Mesenchymal stem cell (in vitro differentiated cells and primary cell): Measurements from ENCODE around the gene IQUB.
"Not testable (repeated sequence)": the region's sequence is repeated elsewhere in the genome, so short reads cannot be mapped to it uniquely, and the experiment has no call there.

Experiments
- DNase-seq: peaks from one replicate; pipeline ENCODE4 v3.0.0-alpha.2; 2013
- H2AFZ ChIP-seq: one replicate; pipeline ENCODE4 v1.6.1; 2013; ENCODE audit warnings: low read depth, mild to moderate bottlenecking, control low read depth, inconsistent platforms, low read length, moderate library complexity
- H2AK5ac ChIP-seq: 2 replicates; pipeline ENCODE4 v1.6.1; 2013; ENCODE audit warnings: low read length, moderate library complexity, mild to moderate bottlenecking, inconsistent platforms; ENCODE audit not compliant: severe bottlenecking
- H2BK120ac ChIP-seq: one replicate; pipeline ENCODE4 v1.6.1; 2013; ENCODE audit warnings: low read depth, mild to moderate bottlenecking, inconsistent platforms, low read length, moderate library complexity
- H2BK12ac ChIP-seq, 2 experiments: one replicate each; pipeline ENCODE4 v1.6.1; 2013; ENCODE audit warnings: inconsistent platforms in 2 of 2, low read length in 2 of 2, mild to moderate bottlenecking in 2 of 2, moderate library complexity in 2 of 2, control low read depth in 1 of 2
- H2BK15ac ChIP-seq: one replicate; pipeline ENCODE4 v1.6.1; 2013; ENCODE audit warnings: mild to moderate bottlenecking, low read depth, inconsistent platforms; ENCODE audit not compliant: poor library complexity, severe bottlenecking
- H2BK5ac ChIP-seq: 2 replicates; pipeline ENCODE4 v1.6.1; 2013; ENCODE audit warnings: low read depth, mild to moderate bottlenecking, low read length, control low read depth, inconsistent platforms; ENCODE audit not compliant: poor library complexity, severe bottlenecking
- H3K14ac ChIP-seq, 2 experiments: one replicate each; pipeline ENCODE4 v1.6.1; 2013; ENCODE audit warnings: inconsistent platforms in 2 of 2, low read length in 2 of 2, control low read depth in 1 of 2, mild to moderate bottlenecking in 1 of 2, moderate library complexity in 1 of 2
- H3K18ac ChIP-seq, 2 experiments: one replicate each; pipeline ENCODE4 v1.6.1; 2013; ENCODE audit warnings: inconsistent platforms in 2 of 2, low read length in 2 of 2, control low read depth in 1 of 2, low read depth in 1 of 2, mild to moderate bottlenecking in 1 of 2
- H3K23ac ChIP-seq, 2 experiments: one replicate each; pipeline ENCODE4 v1.6.1; 2013; ENCODE audit warnings: inconsistent platforms in 2 of 2, low read length in 2 of 2, mild to moderate bottlenecking in 2 of 2, moderate library complexity in 2 of 2, control low read depth in 1 of 2
- H3K27ac ChIP-seq: 2 replicates; pipeline ENCODE4 v1.5.1; 2013; ENCODE audit warnings: mild to moderate bottlenecking, moderate library complexity, low read length, control low read depth, inconsistent platforms; ENCODE audit not compliant: poor library complexity, severe bottlenecking
- H3K27me3 ChIP-seq, 2 experiments: 2 replicates each; pipeline versions ENCODE4 v1.6.1 to v1.7.0; 2013; ENCODE audit warnings: low read length in 2 of 2, mild to moderate bottlenecking in 2 of 2, moderate library complexity in 2 of 2, control low read depth in 1 of 2, inconsistent platforms in 1 of 2; ENCODE audit not compliant: control insufficient read depth in 1 of 2, insufficient read depth in 1 of 2
- H3K36me3 ChIP-seq, 2 experiments: 2 replicates each; pipeline versions ENCODE4 v1.6.1 to v1.7.0; 2013; ENCODE audit warnings: low read length in 2 of 2, control low read depth in 1 of 2, inconsistent platforms in 1 of 2, low read depth in 1 of 2, mild to moderate bottlenecking in 1 of 2; ENCODE audit not compliant: insufficient read depth in 2 of 2, control insufficient read depth in 1 of 2
- H3K4ac ChIP-seq, 2 experiments: one replicate each; pipeline ENCODE4 v1.6.1; 2013; ENCODE audit warnings: inconsistent platforms in 2 of 2, low read length in 2 of 2, mild to moderate bottlenecking in 2 of 2, moderate library complexity in 2 of 2, control low read depth in 1 of 2, low read depth in 1 of 2
- H3K4me1 ChIP-seq: 2 replicates; pipeline ENCODE4 v1.6.1; 2013; ENCODE audit warnings: low read depth, low read length, control low read depth; ENCODE audit not compliant: control insufficient read depth, insufficient read depth
- H3K4me2 ChIP-seq: 2 replicates; pipeline ENCODE4 v1.6.1; 2013; ENCODE audit warnings: low read length, mild to moderate bottlenecking, inconsistent platforms; ENCODE audit not compliant: poor library complexity, severe bottlenecking
- H3K4me3 ChIP-seq, 2 experiments: 2 replicates each; pipeline versions ENCODE4 v1.5.1 to v1.7.0; 2013; ENCODE audit warnings: low read length in 2 of 2, mild to moderate bottlenecking in 2 of 2, control low read depth in 1 of 2, low read depth in 1 of 2; ENCODE audit not compliant: insufficient read depth in 1 of 2
- H3K79me1 ChIP-seq: replicated peaks from 2 replicates; pipeline ENCODE4 v1.6.1; 2013; ENCODE audit warnings: mild to moderate bottlenecking, control low read depth, low read length, inconsistent platforms; ENCODE audit not compliant: poor library complexity, severe bottlenecking
- H3K9ac ChIP-seq: 2 replicates; pipeline ENCODE4 v1.7.0; 2013; ENCODE audit warnings: mild to moderate bottlenecking, low read length, moderate library complexity
- H3K9me3 ChIP-seq: 2 replicates; pipeline ENCODE4 v1.7.0; 2013; ENCODE audit warnings: mild to moderate bottlenecking, low read length; ENCODE audit not compliant: control insufficient read depth
- H4K8ac ChIP-seq: one replicate; pipeline ENCODE4 v1.6.1; 2013; ENCODE audit warnings: inconsistent platforms, mild to moderate bottlenecking, low read length, moderate library complexity
- H4K91ac ChIP-seq: one replicate; pipeline ENCODE4 v1.6.1; 2013; ENCODE audit warnings: mild to moderate bottlenecking, low read length, inconsistent platforms
- WGBS: methylation state at CpG from one replicate; pipeline ENCODE4 v1.1.7; 2013; ENCODE audit warnings: mixed read lengths; 5-methylcytosine and 5-hydroxymethylcytosine counted together

The IQUB gene

DNA sequence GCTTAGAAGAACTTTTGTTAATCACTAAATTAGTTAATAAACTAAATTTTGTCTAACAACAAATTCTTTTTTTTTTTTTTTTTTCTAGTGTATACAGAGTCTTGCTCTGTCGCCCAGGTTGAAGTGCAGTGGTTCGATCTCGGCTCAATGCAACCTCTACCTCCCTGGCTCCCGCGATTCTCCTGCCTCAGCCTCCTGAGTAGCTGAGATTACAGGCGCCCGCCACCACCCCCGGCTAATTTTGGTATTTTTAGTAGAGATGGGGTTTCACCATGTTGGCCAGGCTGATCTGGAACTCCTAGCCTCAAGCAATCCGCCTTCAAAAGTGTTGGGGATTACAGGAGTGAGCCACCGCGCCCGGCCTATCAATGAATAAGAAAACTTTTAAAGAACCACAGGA is 1.1 kb upstream of the IQUB start:
- H3K4me1 ChIP-seq: no peaks in the 10 kb centered on the region
- no peaks in the 10 kb centered on the region for H3K27me3 ChIP-seq
- H3K4ac ChIP-seq: no peak overlapping the region
- H2BK12ac ChIP-seq: no peak overlapping the region
- no peak overlapping the region for H2AFZ ChIP-seq
- no peaks in the 10 kb centered on the region for H3K36me3 ChIP-seq
- no peak overlapping the region for H2AK5ac ChIP-seq
- peak overlapping the region in 1 of 2 experiments; percentile 77 for H3K4me3 ChIP-seq
- H2BK120ac ChIP-seq: no peak overlapping the region
- peak overlapping the region; percentile 73 for H3K9ac ChIP-seq
- no peak for DNase-seq
- no peak overlapping the region for H3K14ac ChIP-seq
- H4K8ac ChIP-seq: no peak overlapping the region
- no peaks in the 10 kb centered on the region for H3K79me1 ChIP-seq
- WGBS: 96% methylated on average over 12 of the region's 12 CpGs
- no peak overlapping the region for H3K18ac ChIP-seq
- H4K91ac ChIP-seq: no peak overlapping the region
- H3K4me2 ChIP-seq: no peak overlapping the region
- no peaks in the 10 kb centered on the region for H3K9me3 ChIP-seq
- no peak overlapping the region for H2BK15ac ChIP-seq
- no peak overlapping the region for H3K23ac ChIP-seq
- H2BK5ac ChIP-seq: no peak overlapping the region
- no peak overlapping the region for H3K27ac ChIP-seq

DNA sequence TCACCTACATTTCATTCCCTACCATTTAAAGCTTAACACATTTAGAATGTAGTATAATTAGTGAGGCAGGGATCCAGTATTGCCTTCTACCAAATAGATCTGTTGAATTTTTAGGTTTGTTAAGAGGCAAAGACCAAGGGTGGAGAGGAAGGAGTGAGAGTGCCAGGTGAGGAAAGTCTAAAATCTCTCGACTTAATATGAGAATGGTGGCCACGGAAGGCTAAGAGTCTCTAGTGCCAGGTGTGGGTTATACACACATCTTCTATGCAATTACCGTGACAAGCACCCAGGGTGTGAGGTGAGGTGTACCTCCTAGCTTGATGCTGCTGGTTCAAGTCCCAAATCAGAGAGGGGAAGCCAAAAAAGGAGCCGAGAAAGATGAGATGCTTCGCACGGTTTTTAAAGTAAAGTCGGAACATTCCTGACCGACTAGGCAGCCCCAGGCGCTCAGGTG is 439 bp downstream of the IQUB start:
- H3K36me3 ChIP-seq: no peaks in the 10 kb centered on the region
- peak overlapping the region; percentile 66 for H2AFZ ChIP-seq
- peak overlapping the region; percentile 51 for H3K4me2 ChIP-seq
- peak overlapping the region; percentile 93 for H3K9ac ChIP-seq
- H2AK5ac ChIP-seq: no peak overlapping the region
- H3K23ac ChIP-seq: no peak overlapping the region
- no peak for DNase-seq
- no peak overlapping the region for H2BK5ac ChIP-seq
- no peak overlapping the region for H3K4ac ChIP-seq
- peak overlapping the region in 1 of 2 experiments; percentile 48 for H2BK12ac ChIP-seq
- H4K8ac ChIP-seq: no peak overlapping the region
- peak overlapping the region; percentile 18 to 45 for H3K18ac ChIP-seq
- peak overlapping the region; percentile 72 to 95 for H3K4me3 ChIP-seq
- H3K14ac ChIP-seq: peak overlapping the region in 1 of 2 experiments; percentile 11
- no peak overlapping the region for H2BK15ac ChIP-seq
- no peak overlapping the region for H4K91ac ChIP-seq
- H3K9me3 ChIP-seq: no peaks in the 10 kb centered on the region
- no peaks in the 10 kb centered on the region for H3K27me3 ChIP-seq
- H2BK120ac ChIP-seq: no peak overlapping the region
- peak overlapping the region; percentile 59 for H3K27ac ChIP-seq
- WGBS: 18% methylated on average over 9 of the region's 9 CpGs
- no peaks in the 10 kb centered on the region for H3K79me1 ChIP-seq
- H3K4me1 ChIP-seq: no peaks in the 10 kb centered on the region

DNA sequence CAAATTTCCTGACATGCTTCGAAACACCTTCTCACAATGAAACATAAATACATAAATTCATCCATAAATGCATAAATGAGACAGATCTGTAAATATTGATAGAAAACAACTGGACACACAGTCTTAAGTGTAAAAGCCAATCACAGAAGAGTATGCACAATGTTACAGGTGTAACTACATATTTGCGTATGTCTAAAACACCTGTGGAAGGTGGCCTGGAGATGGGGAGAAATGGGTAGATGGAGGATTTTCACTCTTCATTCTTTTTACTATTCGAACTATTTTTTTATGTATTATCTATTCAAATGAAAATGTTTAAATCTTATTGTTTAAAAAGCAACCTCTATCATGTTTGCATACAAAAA is 860 bp downstream of the IQUB start:
- Histone ChIP-seq H3K9ac (peak overlapping the region; percentile 93), H2AFZ (no peak overlapping the region), H4K91ac (no peak overlapping the region), H4K8ac (no peak overlapping the region), H3K18ac (no peak overlapping the region), H2AK5ac (no peak overlapping the region), H2BK120ac (no peak overlapping the region), H2BK15ac (no peak overlapping the region), H3K4ac (no peak overlapping the region), H2BK12ac (no peak overlapping the region), H3K14ac (no peak overlapping the region), H3K9me3 (no peaks in the 10 kb centered on the region), H3K79me1 (no peaks in the 10 kb centered on the region), H3K4me1 (no peaks in the 10 kb centered on the region), H3K4me3 (peak overlapping the region in 1 of 2 experiments; percentile 95), H3K4me2 (no peak overlapping the region), H3K23ac (no peak overlapping the region), H3K27me3 (no peaks in the 10 kb centered on the region), H3K36me3 (no peaks in the 10 kb centered on the region), H3K27ac (no peak overlapping the region), H2BK5ac (no peak overlapping the region)
- no peak for DNase-seq
- WGBS: no CpG with 5 or more reads among the region's 3 CpGs

DNA sequence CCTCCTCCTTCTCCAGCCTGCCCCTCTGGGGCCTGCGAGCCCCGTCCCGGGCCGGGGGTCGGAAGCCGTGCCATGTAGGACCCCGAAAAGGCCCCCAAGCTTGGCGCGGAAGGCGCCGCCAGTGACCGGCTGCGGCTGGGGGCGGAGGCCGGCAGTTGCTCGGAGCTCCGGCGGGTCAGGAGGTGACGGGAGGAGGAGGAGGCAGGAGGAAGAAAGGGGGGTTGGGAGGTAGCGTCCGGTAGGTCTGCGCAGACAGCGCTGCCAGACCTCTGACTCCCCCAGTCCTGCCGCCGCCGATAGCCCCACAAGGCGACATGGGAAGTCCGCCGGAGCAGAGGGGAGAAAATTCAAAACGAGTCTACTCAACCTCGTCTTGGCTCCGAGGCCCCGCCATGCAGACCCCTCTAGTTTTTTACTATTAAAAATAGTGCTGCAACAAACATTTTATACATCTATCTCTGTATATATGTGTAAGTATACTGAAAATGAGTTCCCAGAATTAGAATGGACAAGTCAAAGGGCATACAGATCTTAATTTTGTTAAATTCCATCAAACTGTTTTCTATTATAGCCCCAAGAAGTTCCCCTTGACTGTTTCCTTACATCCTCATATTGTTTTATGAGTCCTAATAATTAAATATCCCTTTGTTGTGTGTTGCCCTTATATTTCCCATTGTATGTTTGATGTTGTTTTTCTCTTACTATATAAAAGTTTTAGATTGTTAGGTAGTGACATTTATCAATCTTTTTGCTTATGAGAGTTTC is 1.4 kb downstream of the IQUB start:
- H3K4me3 ChIP-seq: peak overlapping the region; percentile 54 to 95
- not testable (repeated sequence) for H2BK120ac ChIP-seq, H2BK15ac ChIP-seq, H4K91ac ChIP-seq, H2BK12ac ChIP-seq, H4K8ac ChIP-seq, H3K27me3 ChIP-seq, H3K79me1 ChIP-seq, H3K18ac ChIP-seq, H3K9me3 ChIP-seq, H2AK5ac ChIP-seq, H3K23ac ChIP-seq, H2AFZ ChIP-seq, H3K4me1 ChIP-seq, H3K36me3 ChIP-seq, H2BK5ac ChIP-seq, H3K4ac ChIP-seq, H3K14ac ChIP-seq, H3K27ac ChIP-seq
- peak overlapping the region; percentile 67 for H3K9ac ChIP-seq
- peak overlapping the region; percentile 66 for H3K4me2 ChIP-seq
- peak; percentile 37 for DNase-seq
- WGBS: 0% methylated on average over 7 of the region's 33 CpGs
